Kidney epithelial cell (primary cell): ENCODE data around the gene GNB2. TPM values are rescaled to one million over a fixed set of nuclear protein-coding genes. Genes with fewer than 3 reads are reported as not detected.

ENCODE experiments used
- DNase-seq: peaks from one replicate; pipeline ENCODE4 v3.0.0-alpha.2; 2010; ENCODE audit warnings: low read depth
- H3K27me3 ChIP-seq: 2 replicates; pipeline ENCODE4 v1.6.0; 2011; ENCODE audit warnings: low read length; ENCODE audit not compliant: control insufficient read depth, insufficient read depth
- H3K36me3 ChIP-seq: 2 replicates; pipeline ENCODE4 v1.5.1; 2011; ENCODE audit warnings: low read length; ENCODE audit not compliant: control insufficient read depth, insufficient read depth
- H3K4me3 ChIP-seq: 2 replicates; pipeline ENCODE4 v1.5.1; 2011; ENCODE audit warnings: low read depth, mild to moderate bottlenecking, control low read depth, low read length
- total RNA-seq: library from RNA; depleted of rRNA; stranded (reverse); fragments of >200 nt; gene quantifications from 2 replicates; pipeline ENCODE4 v1.2.3, GENCODE V29; 2015
- TF ChIP-seq, protein P1 (sequence below): IDR thresholded peaks from 2 replicates; pipeline ENCODE4 v1.5.1; 2011; ENCODE audit warnings: mild to moderate bottlenecking, moderate library complexity, low read length, control low read depth, inconsistent platforms; ENCODE audit not compliant: insufficient read depth, poor library complexity, severe bottlenecking

Gene GNB2
- total RNA-seq, 1 donor from 2014 or later: 330 TPM

- Histone ChIP-seq H3K4me3 (no peak overlapping the region), H3K27me3 (no peaks in the 10 kb centered on the region), H3K36me3 (peaks cover 1% of the 10 kb centered on the region)
- TF ChIP-seq, protein P1, sequence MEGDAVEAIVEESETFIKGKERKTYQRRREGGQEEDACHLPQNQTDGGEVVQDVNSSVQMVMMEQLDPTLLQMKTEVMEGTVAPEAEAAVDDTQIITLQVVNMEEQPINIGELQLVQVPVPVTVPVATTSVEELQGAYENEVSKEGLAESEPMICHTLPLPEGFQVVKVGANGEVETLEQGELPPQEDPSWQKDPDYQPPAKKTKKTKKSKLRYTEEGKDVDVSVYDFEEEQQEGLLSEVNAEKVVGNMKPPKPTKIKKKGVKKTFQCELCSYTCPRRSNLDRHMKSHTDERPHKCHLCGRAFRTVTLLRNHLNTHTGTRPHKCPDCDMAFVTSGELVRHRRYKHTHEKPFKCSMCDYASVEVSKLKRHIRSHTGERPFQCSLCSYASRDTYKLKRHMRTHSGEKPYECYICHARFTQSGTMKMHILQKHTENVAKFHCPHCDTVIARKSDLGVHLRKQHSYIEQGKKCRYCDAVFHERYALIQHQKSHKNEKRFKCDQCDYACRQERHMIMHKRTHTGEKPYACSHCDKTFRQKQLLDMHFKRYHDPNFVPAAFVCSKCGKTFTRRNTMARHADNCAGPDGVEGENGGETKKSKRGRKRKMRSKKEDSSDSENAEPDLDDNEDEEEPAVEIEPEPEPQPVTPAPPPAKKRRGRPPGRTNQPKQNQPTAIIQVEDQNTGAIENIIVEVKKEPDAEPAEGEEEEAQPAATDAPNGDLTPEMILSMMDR: no peak
- no peak for DNase-seq
These were observed 15.9 kb downstream of the GNB2 start for GRCh38 chr7:100689230-100690135.

DNA sequence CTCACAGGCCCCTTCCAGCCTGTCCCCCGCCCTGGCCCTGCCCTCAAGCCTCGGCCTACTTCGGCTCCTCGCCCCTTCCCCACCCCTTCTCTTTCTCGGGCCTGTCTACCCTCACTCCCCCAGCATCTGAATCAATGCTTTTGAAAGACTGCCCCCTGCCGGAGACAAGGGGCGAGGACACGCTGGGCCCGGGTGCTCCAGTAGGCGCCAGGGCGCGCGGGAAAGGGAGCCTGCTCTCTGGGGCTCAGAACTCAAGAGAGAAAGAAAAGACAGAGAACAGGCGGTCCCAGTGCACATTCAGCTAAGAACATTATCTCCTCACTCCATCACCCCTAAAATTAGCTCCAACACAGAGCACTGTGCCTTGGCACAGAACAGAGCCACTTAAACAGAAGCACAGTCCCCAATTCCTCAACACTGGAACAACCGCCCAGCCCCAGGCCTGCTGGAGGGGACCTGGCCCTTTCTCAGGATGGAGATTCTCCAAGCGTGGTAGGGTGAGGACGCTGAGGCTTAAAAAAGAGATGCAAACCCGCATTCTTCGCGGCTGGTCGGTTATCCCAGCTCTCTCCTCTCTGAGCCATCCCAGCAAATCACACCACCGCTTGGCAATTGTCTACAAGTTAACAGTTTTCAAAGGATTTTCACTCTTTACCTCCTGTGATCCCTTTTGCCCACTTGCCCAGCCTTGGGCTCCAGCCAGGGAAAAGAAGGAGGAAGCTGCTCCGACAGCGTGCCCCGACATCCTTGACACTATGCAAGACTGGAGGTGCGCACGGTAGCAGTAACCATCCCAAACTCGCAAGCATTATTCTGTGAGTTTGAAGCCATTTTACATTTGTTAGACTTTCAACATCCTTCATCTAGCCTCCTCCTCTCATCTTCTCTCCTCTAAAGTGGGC is 18.4 kb downstream of the GNB2 start:
- no peak for DNase-seq
- peaks cover 1% of the 10 kb centered on the region for H3K36me3 ChIP-seq
- no peak overlapping the region for H3K4me3 ChIP-seq
- TF ChIP-seq, protein P1: peak; percentile 92
- no peaks in the 10 kb centered on the region for H3K27me3 ChIP-seq

DNA sequence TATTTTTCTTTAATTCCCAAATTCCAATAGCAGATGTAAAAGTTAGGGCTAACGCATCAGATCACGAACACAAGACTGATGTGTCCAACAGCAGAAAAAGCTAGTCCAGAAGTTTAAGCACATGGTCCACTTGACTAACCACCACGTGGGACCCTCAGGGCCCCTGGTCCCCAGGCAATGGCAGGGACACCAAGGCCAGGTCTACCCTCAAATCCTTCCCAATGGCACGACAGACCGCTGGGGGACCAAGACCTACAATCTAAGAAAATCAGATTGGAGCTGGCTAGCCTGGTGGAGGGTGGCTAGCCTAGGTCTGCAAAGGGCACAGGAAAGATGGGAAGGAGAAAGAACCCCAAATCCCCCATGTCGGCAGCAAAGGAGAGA is 19.0 kb downstream of the GNB2 start:
- peaks cover 1% of the 10 kb centered on the region for H3K36me3 ChIP-seq
- peak overlapping the region; percentile 77 for H3K4me3 ChIP-seq
- TF ChIP-seq, protein P1: no peak
- H3K27me3 ChIP-seq: no peaks in the 10 kb centered on the region
- no peak for DNase-seq

DNA sequence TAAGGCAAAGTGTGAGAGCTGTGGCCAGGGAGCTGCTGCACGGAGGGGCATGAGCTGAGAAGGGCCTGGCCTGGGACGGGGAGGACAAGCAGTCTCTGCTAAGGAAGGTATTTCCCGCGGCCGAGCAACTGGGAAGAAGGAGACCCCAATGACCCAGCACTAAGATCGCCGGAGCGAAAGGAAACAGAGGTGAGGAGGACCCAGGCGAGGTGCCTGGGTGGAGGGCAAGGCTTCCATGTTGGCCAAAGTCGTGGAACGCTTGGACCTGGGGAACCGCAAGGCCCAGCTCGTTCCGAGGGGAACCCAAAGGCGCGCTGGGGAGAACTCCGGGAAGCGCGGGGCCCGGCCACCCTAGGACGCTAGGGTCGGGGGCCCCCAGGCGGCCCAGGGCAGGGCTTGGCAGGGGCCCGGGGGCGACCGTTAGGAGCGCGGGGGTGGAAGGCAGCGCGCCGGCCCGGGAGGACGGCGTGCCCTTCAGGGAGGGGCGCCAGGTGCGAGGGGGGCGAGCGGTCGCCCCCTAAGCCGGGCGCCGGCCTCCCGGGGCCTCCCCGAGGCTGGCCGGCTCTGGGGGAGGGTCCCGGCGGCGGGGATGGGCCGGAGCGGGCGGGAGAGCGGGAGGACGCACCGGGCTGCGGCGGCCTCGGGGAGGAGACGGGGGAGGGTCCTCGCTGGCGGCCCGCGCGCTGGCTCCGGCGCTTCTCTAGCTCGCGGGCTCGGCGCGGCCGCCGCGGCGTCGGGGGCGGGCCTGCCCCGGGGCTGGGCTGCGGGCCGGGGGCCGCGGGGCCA is 20.0 kb downstream of the GNB2 start:
- Histone ChIP-seq H3K36me3 (no peaks in the 10 kb centered on the region), H3K4me3 (peak overlapping the region; percentile 77), H3K27me3 (no peaks in the 10 kb centered on the region)
- TF ChIP-seq, protein P1: no peak
- no peak for DNase-seq

DNA sequence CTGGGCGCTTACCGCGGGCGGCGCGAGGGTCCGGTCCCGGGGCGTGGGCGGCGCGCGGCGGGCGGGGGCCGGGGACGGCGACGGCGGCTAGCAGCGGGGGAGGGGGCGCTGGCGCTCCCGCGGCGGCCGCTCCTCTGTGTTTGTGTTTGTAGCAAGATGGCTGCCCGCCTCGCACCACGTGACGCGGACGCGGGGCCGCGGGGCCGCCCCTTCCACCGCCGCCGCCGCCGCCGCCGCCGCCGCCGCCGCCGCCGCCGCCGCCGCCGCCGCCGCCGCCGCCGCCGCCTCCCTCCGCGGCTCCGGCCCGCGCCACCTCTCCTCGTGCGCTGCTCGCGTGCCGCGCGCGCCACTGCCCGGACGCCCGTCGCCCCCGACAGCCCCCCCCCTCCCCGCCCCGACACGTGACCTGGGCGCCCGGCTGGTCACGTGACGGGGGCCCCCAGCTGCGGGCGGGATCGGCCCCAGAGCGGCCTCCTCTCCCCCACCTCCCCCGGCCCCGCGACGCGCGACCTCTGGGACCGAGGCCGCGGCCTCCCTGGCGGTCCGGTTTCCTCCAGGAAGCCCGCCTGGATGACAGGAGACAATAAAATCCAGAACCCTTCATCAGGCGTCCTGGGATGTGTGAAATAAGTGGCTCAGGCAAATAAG is 20.7 kb downstream of the GNB2 start, which contains the start of gene GIGYF1:
Gene GIGYF1, minus strand, starts transcription at position 153 of the 648 bp plus-strand sequence. CDS start 6,012 bp downstream, outside the sequence.
- H3K36me3 ChIP-seq: no peaks in the 10 kb centered on the region
- H3K4me3 ChIP-seq: peak within 1 kb of the TSS; percentile 77
- DNase-seq: no peak
- TF ChIP-seq, protein P1: no peak
- no peaks in the 10 kb centered on the region for H3K27me3 ChIP-seq
